DMS 273 (cell line): ENCODE results near the gene SH3RF3.

Source experiments
- DNase-seq: peaks from one replicate; lab custom pipeline; 2025; ENCODE audit not compliant: unreplicated experiment; lab: John Stamatoyannopoulos, UW

SH3RF3 gene

DNA sequence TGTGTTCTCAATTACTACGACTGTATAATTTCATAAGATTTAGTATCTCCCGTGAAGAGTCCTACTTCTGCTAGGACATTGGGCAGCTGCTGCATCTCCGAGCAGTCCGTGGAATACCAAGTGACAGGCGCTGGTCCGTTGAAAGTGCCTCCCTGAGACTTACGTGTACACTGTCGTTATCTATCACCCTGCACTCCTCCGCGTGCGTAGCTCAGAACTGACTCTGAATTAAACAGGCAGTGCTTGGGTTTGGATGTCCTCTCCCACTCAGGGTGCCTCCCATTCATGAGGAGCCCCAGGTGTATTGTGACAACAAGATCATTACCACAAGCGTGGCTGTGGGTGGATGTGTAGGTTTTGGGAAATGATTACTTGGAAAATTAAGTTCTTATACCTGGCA, 148.4 kb downstream of the SH3RF3 start:
- DNase-seq = no peak

DNA sequence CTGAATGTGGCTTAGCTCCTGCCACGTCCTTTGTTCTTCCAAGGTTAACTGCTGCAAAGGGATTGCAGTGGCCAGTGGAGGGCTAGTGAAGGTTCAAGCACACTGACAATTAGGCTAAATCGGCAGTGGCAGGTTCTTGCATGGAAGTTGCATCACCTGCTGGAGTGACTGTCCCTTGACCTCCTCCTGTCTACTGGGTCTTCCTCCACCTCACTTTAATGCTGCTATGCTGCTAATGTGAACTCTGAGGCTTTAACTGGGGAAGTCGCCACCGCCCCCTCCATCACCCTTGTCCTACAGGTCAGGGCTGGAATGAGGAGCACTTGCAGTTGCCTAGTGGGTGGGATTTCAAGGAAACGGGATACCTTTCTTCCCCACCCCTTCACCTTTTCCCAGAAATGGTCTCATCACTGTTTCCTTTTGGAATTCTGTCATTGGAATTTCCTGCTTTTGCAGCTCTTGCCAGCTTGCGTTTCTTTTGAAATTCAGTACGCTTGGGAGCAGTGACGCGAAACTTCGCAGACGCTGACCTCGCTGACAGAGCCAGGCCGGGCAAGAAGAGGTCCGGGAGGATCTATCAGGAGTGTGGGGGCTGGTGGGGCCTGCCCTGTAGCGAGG, 150.3 kb downstream of the SH3RF3 start:
- no peak for DNase-seq

DNA sequence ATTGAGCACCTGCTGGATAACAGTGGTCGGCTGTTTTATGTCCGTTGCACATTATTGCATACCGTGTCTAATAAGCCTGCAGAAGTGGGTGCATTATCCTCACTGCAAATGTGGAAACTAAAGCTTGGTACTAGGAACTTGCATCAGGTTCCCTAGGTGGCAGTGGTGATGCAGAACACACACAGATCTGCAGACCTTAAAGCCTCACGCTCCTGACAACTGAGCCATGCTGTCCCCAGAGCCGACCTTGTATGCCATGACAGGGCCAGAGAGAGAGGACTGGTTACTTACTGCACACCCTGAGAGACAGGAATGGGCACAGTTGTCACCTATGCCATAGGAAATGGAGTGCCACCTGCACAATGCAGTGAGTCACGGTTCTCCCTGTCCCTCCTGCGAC, 151.8 kb downstream of the SH3RF3 start:
- DNase-seq = no peak

DNA sequence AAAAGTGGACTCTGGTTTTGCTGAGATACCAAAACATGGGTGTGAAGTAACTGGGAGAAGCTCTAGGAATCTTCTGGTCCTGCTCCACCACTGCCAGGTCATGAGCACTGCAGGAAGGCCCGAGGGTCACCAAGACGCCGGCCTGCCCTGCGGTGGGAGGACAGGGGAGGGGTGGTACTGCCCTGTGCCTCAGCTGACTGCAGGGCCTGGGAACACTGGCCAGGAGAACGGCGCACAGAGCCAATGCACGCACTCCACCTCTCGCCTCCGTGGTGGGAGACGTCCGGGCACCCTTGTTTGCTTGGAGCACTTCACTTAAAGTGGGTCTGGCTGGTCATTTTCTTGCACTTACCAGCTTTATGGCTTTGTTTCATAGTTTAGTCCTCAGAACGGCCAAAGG, 153.4 kb downstream of the SH3RF3 start:
- DNase-seq = no peak

DNA sequence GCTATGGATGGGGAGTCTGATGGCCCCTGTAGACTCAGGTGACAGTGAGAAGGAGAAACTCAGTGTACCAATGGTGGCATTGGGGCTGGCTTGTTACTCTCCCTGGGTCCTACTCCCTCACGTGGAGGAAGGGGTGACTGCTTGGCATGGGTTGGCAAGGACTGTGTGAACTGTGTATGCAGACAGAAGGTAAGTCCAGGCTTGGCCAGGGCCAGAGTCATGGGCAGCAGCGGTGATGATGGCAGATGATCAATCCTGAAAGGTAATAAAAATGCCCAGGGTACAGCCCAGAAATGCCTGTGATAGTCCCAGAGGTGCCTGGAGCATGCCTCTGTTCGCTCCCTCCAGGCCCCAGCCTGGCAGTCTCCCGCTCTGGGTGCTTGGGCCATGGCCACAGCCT, 153.9 kb downstream of the SH3RF3 start:
- DNase-seq = no peak

DNA sequence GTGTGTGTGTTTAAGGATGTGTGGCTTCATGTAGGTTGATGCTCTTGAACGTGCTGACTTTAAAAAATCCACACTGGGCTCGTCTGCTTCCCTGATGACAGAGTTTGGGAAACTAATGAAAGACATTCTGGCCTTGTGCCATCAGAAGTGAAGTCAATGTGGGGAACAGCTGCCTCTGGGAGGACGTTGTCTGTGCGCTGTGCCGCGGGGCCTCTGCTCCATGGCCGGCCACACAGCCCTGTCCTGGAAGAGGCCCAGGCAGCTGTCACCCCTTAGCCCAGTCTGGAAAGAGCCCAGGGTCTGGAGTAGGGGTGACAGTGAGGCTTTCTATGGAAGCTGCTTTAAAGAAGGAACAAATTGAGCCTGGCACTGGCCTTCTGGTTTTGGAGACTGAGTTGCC, 155.8 kb downstream of the SH3RF3 start:
- peak; percentile 92 for DNase-seq

DNA sequence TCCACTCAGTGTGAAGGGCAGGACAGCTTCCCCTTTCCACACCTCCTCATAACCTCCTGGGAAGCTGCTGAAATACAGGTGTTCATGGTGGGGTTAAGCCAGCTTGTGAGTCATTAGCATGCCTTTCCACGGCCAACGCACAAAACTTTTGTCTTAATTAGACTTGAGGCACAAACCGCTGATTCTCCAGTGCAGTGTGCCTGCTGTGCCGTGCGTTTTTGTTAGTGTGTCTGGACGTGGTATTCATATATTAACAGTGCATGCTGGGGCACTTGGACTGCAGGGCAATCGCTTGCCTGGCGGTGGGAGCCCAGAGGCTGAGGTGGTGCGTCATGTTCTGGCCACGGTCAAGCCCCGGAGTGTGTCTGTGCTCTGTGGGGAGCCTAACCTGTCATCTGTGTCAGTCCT, 156.2 kb downstream of the SH3RF3 start:
- peak; percentile 76 for DNase-seq

DNA sequence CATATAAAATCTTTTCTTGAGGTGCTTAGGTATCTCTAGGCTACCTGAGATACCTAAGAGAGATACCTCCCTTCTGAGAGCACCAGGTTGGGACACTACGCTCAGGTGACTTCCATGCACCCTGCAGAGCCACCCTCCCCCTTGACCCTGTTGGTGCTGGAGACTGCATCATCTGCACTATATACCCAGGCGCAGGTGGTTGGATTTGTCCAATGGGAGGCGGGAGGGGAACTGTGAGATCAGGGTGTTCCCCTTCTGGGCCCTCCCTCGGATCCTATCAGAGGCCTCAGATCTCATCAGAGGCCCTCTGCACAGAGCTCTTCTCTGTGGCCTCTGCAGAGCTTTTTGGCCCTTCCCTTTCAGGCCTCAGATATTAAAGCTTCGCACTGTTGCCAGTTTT, 158.4 kb downstream of the SH3RF3 start:
- DNase-seq = no peak

DNA sequence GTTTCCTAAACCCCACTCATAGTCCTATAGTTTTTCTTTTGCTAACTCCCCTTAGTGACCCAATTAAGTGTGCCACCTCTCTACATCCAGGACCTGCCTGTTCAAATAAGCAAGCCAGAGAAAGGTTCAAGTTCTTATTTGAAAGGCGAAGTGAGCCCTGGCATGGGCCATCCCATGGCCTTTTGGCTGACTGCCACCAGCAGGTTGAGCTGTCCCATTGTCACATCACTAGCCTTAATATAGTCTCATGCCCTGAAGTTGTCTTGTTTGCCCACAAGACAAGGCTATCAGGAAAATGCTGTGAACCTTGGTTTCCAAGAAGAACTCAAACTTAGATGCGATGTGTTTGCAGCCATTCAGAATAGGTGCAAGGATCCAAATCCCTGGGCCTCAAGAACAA, 158.8 kb downstream of the SH3RF3 start:
- peak; percentile 12 for DNase-seq

DNA sequence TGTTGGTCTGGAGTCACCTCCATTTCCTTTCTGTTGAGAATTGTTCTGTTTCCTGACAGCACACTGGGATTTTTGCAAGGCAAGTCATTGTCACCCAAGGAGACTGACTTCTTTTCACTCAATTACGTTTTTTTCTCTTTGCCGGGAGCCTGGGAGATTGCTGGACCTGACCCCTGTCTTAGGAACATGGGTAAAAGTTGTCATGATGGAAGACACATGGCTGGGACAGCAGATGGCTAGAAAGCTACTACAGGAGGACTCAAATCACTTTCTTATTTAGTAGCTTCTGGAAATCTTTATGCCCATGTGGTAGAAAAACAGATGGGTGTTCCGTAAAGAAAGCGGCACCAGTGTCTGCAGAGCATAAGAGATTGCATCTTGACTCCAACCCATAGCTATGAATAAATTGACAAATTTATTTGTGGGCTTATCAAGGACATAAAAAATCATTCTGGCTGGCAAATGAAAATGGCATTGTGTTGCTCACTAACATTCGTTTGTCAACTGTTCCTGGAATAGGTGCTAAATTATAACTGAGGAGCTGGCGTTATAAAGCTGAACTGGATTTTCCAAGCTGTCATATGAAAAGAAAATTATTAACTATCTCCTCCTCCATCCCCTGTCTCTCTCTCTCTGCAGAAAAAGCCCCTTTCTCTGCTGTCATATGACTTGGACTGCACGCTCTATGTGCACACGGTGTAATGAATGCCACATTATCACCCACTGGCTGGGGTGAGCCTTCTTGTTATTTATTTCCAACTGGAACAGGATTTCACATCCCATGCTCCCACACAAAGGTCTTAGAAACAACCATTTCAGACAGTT, 159.8 kb downstream of the SH3RF3 start:
- DNase-seq = peak; percentile 17

DNA sequence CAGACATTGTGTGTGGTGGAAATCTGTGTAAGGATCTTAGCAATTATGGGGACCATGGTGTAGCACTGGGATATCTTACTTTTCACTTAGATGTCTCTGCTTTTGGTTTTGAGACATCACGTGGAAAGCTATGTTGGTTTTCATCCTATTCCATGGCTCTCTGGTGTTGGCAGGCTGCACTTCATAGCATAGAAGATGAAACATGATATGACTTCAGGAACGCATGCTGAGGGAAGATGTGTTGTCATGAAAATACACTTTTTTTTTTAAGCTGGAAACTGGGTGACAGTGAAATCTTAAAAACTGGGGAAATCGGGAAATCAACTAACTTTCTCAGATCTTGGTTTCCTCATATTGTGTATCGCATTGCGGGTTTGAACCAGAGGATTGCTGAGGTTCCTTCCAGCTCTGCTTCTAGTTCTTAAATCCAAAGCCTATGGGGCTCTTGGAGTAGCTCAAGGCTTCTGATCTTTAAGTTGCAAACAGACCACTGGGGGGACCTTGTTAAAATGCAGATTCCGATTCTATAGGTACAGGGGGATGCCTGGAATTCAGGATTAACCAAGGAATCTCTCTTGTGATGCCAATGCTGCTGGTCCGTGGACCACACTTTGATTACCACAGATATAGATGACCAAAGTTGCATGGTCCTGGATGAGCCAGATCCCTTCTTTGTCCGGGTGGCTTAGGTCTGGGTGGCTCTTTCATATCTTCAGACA, 160.7 kb downstream of the SH3RF3 start:
- no peak for DNase-seq

DNA sequence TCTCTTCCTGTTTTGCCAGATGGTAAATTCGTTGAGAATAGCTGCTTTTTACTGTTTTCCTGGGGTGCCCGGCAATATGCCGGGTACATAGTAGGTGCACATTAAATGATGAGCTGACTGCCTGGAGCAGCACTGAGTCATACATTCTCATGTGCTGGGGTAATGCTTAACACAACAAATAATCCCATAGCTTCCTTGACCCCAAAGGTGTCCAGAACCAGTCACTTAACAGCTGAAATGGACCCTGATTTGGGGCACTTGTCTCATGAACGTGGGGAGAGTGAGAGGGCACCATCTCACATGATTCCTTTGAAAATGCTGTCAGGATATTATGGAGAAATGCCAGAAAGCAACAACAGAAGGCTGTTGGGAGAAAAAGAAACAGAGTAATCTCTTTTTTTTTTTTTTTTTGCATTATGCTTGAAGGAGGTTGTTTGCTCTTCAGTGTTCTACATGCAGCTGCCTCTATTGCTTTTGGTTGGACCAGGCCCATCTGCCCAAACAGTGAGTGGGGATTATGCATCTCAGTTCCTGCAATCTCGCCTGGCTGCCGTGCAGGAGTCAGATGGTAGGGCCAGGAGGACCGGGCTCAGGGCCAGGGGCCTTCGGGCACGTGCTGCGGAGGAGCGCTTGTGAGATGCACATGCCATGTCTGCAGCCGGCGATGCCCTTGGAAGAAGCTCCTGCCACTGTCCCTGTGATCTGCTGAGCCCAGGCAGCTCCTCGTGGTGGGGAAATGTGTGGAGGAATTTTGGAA, 162.1 kb downstream of the SH3RF3 start:
- DNase-seq = peak; percentile 97

DNA sequence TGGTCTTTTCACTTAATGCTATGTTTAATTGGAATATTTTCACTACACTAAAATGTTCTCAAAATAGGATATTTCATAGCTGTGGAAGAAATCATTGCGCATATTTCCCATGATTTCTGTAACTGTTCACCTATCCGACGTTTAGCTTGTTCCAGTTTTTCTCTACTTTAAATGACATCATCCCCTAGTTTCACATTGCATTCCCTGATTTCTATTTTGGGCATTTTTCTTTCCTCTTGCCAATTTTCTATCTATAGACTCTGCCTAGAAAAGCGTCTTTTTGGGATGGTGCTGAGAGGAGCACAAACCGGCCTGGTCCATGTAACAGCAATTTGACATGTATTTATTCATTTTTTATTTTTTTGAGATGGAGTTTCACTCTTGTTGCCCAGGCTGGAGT, 163.4 kb downstream of the SH3RF3 start:
- DNase-seq = no peak

DNA sequence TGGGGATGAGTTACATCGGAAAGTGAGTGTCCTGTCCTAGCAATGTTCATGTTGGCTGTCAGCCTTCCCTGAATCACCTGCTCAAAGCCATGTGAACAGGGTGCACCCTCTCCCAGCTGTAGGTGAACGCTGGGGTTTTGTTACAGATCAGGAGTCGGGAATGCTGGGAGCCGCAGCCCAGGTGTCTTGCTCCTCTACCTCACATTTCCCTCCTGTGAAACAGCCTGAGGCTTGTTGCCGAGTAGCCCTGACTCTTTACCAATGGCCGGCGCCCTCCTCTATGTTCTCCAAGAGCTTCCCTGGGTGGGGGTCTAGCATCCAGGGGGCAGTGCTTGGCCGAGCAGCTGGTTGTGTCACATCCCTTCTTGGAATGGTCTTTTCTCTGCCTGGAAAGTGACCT, 164.7 kb downstream of the SH3RF3 start:
- no peak for DNase-seq

DNA sequence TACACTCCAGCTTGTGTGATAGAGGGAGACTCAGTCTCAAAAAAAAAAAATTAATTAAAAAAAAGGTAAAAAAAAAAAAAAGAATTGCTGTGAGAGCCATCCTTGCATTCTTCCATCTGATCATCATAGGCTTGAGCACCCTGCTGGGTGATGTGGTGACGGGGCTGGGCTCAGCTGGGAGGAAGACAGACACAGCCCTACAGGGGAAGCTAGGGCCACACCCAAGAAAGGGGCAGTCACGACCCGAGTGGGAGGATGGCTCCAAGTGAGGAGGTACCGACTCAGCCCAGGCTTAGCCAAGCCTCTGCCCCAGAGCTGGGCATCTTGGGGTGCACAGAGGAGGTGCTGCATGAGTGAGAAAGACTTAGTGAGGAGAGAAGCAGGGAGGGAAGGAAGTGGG, 165.5 kb downstream of the SH3RF3 start:
- DNase-seq = no peak

DNA sequence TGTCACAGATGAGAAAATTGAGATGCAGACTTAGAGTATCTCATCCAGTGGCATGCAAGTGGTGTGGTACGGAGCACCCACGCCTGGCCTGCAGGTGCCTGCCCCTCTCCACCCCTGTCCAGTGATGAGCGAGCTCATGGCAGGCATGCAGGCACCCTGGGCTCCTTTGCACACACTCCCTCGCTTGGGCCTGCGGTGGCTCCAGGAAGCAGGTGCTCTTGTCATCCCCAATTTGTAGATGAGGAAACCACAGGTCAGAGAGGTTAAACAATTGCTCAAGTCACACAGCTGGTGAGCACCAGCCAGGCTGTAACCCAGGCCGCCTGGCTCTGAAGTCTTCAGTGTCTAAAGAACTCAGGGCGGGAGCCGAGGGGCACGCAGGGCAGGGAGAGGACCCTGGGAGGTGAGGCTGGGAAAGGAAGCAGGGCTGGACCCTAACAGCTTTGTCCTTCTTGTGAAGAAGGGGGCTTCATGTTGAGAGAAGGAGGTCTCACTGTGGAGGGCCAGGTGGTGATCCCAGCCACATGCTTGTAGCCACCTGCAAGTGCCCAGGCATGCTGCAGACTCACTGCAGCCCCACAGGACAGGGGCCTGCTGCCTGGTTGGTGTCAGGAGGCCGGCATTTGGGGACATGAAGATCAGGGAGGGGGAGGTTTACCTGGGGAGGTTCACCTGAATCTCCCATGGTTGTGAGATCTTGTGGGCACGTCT, 166.2 kb downstream of the SH3RF3 start:
- no peak for DNase-seq

DNA sequence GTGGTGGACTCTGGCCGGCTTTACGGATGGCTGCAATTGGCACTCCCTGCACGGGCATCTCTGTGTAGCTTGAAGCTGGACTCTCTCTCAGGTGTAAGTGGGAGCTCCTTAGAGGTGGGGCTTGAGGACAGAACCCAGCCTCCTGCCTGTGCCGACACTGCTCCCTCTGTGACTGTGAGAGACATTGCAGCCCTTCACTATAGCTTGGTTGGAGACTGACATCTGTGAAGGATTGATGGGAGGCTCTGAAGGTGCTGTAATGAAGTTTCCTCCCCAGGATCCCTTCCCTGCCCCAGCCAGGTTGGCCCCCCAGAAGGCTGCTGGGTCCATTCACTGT, 166.7 kb downstream of the SH3RF3 start:
- DNase-seq = peak; percentile 10

DNA sequence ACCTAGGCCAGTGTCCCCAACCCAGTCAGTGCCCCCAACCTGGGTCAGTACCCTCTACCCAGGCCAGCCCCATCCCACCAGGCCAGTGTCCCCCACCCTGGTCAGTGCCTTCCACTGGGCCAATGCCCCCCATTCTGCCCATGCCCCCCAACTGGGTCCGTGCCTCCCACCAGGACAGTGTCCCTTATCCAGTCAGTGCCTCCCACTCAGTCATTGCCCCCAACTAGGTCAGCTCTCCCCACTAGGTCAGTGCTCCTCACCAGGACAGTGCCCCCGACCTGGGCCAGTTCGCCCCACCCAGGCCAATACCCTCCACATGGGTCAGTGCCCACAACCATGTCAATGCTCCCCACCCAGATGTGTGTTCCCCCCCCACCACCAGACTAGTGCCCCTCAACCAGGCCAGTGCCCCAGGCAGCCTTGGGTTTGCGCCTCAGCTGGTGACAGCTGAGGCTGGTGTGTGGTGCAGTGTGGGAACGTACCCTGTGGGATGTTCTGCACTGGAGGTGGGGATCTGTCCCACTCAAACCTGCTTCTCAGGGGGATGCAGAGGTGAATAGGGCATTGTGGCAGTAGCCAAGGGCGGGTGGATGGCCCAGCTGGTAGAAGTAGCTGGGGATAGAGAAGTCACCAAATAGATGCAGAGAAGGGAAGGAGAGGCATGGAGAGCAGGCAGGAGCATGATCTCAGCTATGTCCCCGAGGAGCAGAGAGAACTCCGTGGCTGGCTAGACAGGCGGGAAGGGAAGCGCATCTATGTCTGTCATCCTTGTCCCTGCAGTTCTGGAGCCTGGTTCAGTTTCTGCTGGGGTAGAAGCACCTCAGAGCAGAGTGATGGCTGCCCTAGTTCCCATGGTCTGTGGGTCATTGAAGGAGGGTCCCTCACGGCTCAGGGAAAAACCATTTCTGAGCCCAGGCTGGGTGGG, 168.8 kb downstream of the SH3RF3 start:
- no peak for DNase-seq

DNA sequence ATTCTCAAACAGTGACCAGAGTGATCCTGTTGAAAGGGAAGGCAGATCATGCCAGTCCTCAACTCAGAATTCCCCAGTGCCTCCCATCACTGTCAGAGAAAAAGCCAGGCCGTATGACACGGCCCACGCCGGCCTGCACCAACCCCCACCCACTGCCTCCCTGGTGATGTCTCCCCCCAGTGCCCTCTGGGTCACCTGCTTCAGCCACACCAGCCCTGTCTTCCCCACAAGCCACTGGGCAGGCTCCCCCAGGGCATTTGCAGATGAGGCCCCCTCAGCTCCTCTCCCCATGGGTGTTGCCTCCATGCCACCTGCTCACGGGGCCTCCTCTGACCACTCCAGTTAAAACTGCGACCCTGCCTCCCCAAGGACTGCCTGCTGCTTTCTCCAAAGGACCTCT, 169.8 kb downstream of the SH3RF3 start:
- DNase-seq = no peak

DNA sequence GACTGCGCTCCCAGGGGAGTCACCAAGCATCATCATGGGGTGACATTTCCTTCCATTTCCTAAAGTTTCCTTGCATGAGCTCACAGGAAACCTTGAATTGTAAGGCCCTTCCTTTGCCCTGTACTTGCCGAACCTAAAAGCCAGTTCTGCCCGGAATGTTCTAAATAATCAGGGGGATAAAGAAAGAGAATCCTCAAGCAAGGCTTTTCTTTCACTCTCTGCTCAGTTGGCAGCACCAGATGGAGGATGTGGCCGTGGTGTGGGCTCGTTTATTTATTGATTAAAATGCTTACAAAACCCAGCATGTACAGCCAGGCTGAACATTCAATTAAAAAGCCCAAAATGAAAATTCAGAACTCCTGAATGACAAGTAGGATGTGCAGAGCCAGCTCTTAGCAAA, 170.5 kb downstream of the SH3RF3 start:
- peak; percentile 21 for DNase-seq
